Astrocyte of the cerebellum (primary cell): ENCODE measurements around the gene KRT78.

Source experiments
- DNase-seq: peaks from one replicate; pipeline ENCODE4 v3.0.0-alpha.2; 2011; ENCODE audit warnings: low read depth
- H3K4me3 ChIP-seq: 2 replicates; pipeline ENCODE4 v1.5.1; 2011; ENCODE audit warnings: mild to moderate bottlenecking, low read depth, low read length, moderate library complexity
- CTCF ChIP-seq: IDR thresholded peaks from 2 replicates; pipeline ENCODE4 v1.5.1; 2012; ENCODE audit warnings: low read length, low read depth, moderate library complexity, mild to moderate bottlenecking; ENCODE audit errors: missing control alignments
- in situ Hi-C: cut with HindIII; loops from 2 replicates; pipeline ENCODE4 v1.10.0; 2017; ENCODE audit warnings: low sequenced_read_pairs

Gene KRT78

GRCh38 chr12:52849511-52849910 is 717 bp upstream of the KRT78 start:
- no peak for TF ChIP-seq CTCF
- in situ Hi-C loops = no loop called here
- no peak overlapping the region for H3K4me3 ChIP-seq
- no peak for DNase-seq

DNA sequence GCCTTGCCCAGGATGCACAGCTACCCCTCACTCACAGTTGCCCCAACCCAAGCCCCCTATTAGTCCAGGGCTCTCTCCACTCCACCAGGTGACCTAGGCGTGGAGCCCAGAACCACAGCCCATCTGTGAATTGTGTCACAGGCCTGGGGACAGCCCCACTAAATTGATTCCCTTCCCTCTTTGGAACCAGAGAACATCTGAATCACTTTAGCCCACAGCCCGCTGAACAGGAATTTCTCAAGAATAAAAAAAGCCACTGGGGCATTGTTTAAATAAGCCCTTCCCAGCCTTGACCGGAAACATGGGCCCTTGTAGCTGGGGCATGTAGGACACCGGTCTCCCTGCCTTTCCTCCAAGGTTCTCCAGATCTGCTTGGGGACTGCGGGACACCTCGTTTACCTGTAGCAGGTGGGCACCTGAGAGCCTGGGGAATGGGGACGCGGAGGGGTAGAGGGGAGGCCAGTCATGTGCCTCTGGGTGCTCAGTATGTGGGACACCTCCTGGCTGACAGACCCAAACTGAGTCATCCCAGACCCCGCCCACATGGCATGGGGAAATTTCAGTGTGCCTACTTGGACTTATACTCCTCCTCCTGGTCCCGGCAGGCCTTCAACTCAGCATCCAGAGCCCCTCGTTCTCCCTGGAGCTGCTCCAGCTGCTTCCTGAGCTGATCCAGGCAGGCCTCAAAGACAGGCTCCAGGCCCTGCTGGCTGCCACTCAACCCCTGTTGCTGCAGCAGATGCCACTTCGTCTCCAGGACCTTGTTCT is 1.3 kb downstream of the KRT78 start:
- DNase-seq = peak; percentile 32
- no peak overlapping the region for H3K4me3 ChIP-seq
- in situ Hi-C loops = no loop called here
- TF ChIP-seq CTCF = no peak

DNA sequence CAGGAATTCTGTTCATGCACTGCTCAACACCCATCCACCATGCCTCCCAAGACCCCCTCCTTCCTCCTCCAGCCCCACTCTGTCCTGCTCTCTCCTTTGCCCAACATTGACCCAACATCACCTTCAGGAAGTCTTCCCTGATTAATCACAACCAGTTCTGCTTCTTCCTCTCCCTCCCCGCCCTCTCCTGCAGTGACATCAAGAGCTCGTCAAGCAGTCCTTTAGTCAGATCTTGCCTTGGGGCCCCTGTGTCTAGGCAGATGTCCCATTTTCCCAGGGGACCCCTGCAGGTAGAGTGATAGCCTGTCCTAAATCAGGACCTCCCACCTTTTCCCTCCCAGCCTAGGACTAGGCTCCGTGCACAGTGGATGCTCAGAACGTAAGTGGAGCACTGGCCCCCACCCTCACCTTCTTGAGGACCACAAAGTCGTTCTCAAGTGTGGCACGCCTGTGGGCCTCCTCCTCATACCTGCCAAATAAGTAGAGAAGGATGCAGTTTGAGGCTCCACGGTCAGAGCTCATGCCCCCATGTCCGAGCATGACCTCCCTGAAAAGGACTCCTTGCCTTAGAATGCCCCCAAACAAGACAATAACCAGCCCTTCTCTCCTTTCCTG is 2.3 kb downstream of the KRT78 start:
- H3K4me3 ChIP-seq = no peak overlapping the region
- DNase-seq = no peak
- in situ Hi-C loops = no loop called here
- no peak for TF ChIP-seq CTCF

DNA sequence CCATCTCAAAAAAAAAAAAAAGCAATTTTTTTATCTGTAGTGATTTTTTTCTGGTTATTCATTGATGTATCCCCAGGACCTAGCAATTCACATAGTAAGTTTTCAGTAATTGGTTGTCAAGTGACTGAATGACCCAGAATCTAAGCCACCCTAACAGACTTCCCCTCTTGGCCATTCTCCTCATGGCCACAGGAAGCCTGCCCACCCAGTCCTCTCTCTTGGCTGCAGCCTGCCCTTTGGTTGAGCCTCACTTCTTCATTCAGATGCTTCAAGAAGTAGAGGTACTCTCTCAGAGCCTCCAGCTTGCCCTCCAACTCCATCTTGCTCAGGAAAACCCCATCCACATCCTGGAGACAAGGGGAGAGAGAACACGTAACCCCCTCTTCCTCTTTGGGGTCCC is 2.8 kb downstream of the KRT78 start:
- in situ Hi-C loops = no loop called here

GRCh38 chr12:52844386-52844785 is 4.4 kb downstream of the KRT78 start:
- in situ Hi-C loops = no loop called here
- no peak for TF ChIP-seq CTCF
- no peak overlapping the region for H3K4me3 ChIP-seq
- no peak for DNase-seq

More for the DNA sequence above, 2.8 kb downstream of the KRT78 start:
- no peak overlapping the region for H3K4me3 ChIP-seq
- no peak for TF ChIP-seq CTCF
- no peak for DNase-seq

DNA sequence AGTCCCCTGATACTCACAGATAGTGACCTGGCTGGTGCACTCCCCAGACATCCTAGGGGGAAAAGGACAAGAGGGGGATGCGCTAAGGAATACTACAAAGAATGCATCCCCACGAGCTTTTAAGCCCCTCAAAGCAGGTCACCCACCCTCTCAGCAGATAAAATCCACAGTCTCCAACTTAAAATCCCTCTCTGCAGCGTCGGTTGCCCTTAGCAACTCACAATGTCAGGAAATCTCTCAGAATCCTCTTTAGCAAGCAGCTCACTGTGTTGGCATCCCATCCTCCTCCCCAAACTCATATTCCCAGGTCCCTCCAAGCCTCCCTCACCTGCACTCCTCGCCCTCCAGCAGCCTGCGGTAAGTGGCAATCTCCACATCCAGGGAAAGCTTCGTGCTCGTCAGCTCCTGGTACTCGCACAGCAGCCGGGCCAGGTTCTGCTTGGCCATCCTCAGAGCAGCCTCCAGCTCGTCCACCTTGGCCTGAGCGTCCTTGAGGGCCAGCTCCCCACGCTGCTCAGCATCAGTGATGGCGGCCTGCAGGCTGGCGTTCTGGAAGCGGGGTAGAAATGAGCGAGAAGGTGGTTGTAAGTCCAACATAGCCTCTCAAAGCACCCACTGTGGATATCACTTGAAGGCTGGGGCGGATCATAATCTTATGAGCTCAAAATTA is 9.2 kb downstream of the KRT78 start:
- no peak overlapping the region for H3K4me3 ChIP-seq
- in situ Hi-C loops = no loop called here
- DNase-seq = no peak
- no peak for TF ChIP-seq CTCF
